T-helper 2 cell treated with Interferon-gamma antibody and Interleukin-4, amounts not matched to agents 100 ng/mL and 5 ng/mL, for 36 hours (primary cell): ENCODE measurements around the gene DEF6. TPM values are rescaled to one million over a fixed set of nuclear protein-coding genes. Genes with fewer than 3 reads are reported as not detected.

Source experiments
- intact Hi-C: fragments of 100-400 bp; cut with micrococcal nuclease; formaldehyde crosslinking; loops from one replicate; pipeline ENCODE4 v1.15.1; 2023
- total RNA-seq: library from RNA; stranded (reverse); gene quantifications from 2 replicates; pipeline ENCODE4 v1.2.3, GENCODE V29; 2022

The DEF6 gene
- total RNA-seq, 1 donor from 2014 or later: 209 TPM

DNA sequence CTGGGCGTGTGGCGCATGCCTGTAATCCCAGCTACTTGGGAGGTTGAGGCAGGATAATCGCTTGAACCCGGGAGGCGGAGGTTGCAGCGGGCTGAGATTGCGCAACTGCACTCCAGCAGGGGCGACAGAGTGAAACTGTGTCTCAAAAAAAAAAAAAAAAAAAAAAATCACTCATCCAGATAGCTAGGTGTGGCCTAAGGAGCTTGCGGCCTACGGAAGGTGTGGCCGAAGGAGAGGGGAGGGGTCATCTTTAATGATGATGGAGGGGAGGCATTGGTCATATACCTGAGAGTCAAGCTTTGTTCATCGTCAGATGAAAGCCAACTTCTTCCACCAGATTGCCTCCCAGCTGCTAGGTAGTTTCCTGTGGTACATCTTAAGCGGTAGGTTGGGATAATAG is 43.9 kb downstream of the DEF6 start:
- intact Hi-C loops: no loop called here

- intact Hi-C loops: loop anchor here (1.0 to 2.0 kb wide), 6 partner anchors 45 to 210 kb away; partner anchors contain the start of genes DEF6, RPL10A and ZNF76
Measured at GRCh38 chr6:35342258-35343091, 44.9 kb downstream of the DEF6 start, which contains the start of gene PPARD. TSS of gene PPARD (plus strand) at chr6:35342558. CDS start at chr6:35411088, 68,530 bp downstream.

GRCh38 chr6:35343092-35343834 is 45.6 kb downstream of the DEF6 start:
- intact Hi-C loops: loop anchor here (2.0 kb wide), 2 partner anchors 76 to 210 kb away; no protein-coding TSS in a partner anchor

GRCh38 chr6:35343835-35344550 is 46.4 kb downstream of the DEF6 start:
- intact Hi-C loops: loop anchor here (2.0 kb wide), 2 partner anchors 75 to 209 kb away; no protein-coding TSS in a partner anchor

DNA sequence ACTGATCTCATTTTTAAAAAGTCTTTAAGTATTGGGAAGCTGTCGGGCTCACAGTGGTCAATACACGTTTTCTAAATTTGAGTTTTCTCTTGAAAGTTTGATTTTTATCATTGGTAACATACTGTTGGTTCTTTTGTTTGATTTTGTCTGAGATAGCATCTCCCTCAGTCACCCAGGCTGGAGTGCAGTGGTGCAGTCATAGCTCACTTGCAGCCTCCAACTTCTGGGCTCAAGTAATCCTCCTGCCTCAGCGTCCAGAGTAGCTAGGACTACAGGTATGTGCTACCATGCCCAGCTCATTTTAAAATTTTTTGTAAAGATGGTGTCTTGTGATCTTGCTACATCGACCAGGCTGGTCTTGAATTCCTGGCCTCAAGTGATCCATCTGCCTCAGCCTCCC is 53.8 kb downstream of the DEF6 start:
- intact Hi-C loops: no loop called here

- intact Hi-C loops: no loop called here
Measured at GRCh38 chr6:35352735-35353134, 55.1 kb downstream of the DEF6 start.

DNA sequence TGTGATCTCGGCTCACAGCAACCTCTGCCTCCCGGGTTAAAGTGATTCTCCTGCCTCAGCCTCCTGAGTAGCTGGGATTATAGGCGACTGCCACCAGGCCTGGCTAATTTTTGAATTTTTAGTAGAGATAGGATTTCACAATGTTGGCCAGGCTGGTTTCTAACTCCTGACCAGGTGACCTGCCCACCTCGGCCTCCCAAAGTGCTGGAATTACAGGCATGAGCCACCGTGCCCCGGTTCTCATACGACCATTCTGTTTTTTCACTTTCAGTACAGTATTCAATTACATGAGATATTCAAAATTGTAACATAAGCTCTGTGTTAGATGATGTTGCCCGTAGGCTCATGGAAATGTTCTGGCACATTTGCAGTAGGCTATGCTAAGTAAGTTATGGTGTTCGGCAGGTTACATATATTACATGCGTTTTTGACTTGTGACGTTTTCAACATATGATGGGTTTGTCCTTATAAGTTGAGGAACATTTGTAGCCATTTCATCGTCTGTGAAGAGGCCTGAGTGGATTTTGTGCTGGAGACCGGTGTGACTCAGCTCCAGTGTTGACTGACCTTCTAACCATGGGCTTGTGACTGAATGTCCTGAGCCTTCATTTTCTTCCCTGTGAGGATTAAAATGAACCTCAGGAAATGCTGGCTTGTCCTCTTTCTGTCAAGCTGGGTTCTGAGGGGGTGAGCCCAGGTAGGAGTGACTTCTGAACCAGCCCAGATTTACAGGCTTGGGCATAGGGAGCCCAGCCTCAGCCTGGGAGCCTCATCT is 56.9 kb downstream of the DEF6 start:
- intact Hi-C loops: no loop called here

DNA sequence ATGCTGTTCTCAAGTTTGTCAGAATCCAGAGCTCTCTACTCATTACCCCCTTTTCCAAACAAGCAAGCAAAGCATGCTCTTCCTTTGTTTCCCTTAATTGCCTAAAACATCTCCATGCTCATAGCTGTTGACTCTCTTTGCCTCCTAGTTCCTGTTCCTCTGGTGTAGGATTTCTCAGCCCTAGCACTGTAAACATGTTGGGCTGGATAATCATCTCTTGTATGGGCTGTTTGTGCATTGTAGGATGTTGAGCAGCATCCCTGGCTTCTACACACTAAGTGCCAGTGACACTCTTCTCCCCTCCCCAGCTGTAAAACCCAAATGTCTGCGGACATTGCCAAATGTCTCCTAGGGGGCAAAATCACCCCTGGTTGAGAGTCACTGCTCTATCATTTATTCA is 58.8 kb downstream of the DEF6 start:
- intact Hi-C loops: no loop called here

GRCh38 chr6:35357677-35358076 is 60.1 kb downstream of the DEF6 start:
- intact Hi-C loops: no loop called here

DNA sequence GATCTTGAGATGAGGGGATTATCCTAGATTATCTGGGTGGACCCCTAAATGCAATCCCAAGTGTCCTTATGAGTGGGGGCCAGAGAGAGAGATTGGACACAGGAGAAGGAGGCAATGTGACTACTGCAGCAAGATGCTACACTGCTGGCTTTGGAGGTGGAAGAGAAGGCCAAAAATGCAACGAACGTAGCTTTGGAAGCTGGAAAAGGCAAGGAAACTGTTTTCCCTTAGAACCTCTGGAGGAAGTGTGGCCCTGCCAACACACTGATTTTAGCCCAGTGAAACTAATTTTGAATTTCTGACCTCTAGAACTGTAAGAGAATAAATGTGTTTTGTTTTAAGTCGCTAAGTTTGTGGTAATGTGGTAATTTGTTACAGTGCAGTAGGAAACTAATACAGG is 60.5 kb downstream of the DEF6 start:
- intact Hi-C loops: no loop called here

- intact Hi-C loops: no loop called here
Measured at GRCh38 chr6:35359346-35359743, 61.7 kb downstream of the DEF6 start.

- intact Hi-C loops: no loop called here
Measured at GRCh38 chr6:35359744-35360348, 62.2 kb downstream of the DEF6 start.

- intact Hi-C loops: no loop called here
Measured at GRCh38 chr6:35360349-35361138, 62.9 kb downstream of the DEF6 start.

DNA sequence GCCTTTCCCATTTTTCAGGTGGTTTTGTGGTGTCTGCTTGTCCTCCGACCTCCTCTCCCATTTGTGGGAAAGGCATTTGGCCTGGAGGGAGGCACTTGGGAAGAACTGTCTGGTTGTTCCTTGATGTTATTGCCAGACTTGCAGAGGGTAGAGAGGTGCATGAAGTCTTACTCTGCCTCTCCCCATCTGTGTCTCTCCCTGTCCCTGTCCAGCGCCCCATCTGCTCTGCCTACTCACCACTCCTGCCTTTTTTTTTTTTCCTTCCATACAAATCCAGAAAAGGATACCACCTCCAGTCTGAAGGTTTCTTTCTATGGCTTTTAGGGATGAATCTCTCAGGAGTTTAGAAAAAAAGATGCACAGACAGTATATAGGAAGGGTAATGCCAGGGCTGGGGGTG is 64.6 kb downstream of the DEF6 start:
- intact Hi-C loops: no loop called here

GRCh38 chr6:35363293-35363750 is 65.7 kb downstream of the DEF6 start:
- intact Hi-C loops: no loop called here

- intact Hi-C loops: no loop called here
Measured at GRCh38 chr6:35365594-35366203, 68.1 kb downstream of the DEF6 start.

- intact Hi-C loops: no loop called here
Measured at GRCh38 chr6:35366204-35366596, 68.6 kb downstream of the DEF6 start.

DNA sequence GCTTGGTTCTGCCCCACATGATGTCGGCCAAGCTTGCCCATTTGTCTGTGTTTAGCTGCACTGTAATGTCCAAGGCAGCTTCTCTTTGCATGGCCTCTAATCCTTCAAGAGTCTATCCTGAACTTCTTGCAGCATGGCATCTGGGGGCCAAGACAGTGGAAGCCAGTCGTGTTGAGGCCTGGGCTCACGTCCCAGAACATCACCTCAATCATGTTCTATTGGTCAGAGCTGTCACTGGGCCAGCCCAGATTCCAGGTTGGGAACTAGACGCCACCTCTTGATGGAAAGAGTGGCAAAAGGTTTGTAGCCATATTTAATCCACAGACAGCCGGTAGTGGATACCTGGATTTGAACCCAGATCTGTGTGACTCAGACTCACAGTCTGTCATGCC is 70.0 kb downstream of the DEF6 start:
- intact Hi-C loops: no loop called here
